Measurements from ENCODE around the gene PINK1. TPM values are rescaled to one million over a fixed set of nuclear protein-coding genes. Genes with fewer than 3 reads are reported as not detected.

The PINK1 gene
- polyA plus RNA-seq, 1 donor from 2014 or later, result 73.4 TPM

DNA sequence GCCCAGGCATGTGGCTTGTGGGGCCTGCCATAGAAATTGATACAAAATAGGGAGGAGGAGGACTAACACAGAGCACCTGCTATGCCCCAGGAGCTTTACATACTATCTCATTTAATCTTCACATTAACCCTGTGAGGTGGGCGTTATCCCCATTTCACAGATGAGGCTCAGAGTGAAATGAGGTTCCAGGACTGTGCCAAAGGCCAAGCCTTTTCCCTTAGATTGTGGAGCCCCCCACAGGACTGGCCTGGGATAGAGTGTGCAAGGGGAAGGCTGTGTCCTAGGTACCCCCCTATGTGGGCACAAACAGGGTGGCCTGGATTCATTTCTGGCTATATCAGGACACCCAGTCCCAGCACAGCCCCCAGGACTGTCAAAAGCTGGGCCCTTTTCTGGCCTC is 30.1 kb downstream of the PINK1 start:
- Histone ChIP-seq H4K20me1 (ENCODE audit: insufficient read depth) (no peaks in the 10 kb centered on the region), H3F3A (ENCODE audit: insufficient read depth, low read length, poor library complexity, severe bottlenecking) (no peaks in the 10 kb centered on the region), H2AFZ (ENCODE audit: low read depth, low read length) (no peak overlapping the region), H3K36me3 (ENCODE audit: insufficient read depth, low read length) (no peaks in the 10 kb centered on the region), H3K9me3 (ENCODE audit: low read length) (no peaks in the 10 kb centered on the region), H3K4me3 (ENCODE audit: low read length) (no peak overlapping the region), H3K9me2 (ENCODE audit: insufficient read depth, low read length) (no peaks in the 10 kb centered on the region), H3K4me2 (ENCODE audit: low read length) (no peak overlapping the region), H3K79me2 (replicated peaks; ENCODE audit: insufficient read depth, low read length) (peaks cover 25% of the 10 kb centered on the region), H3K27me3 (ENCODE audit: insufficient read depth, low read depth, low read length) (no peaks in the 10 kb centered on the region), H3K9ac (ENCODE audit: low read length) (no peak overlapping the region), H3K27ac (ENCODE audit: low read length) (no peak overlapping the region)
- TF ChIP-seq EP300 (conservative IDR thresholded peaks at IDR 0.05; ENCODE audit: poor library complexity, severe bottlenecking) (no peak), TAF1 (IDR thresholded peaks at IDR 0.05; ENCODE audit: low read depth) (no peak), EZH2 (IDR thresholded peaks at IDR 0.05; ENCODE audit: borderline replicate concordance, insufficient read depth, low read length, poor library complexity, severe bottlenecking) (no peak), REST (IDR thresholded peaks at IDR 0.05; ENCODE audit: borderline replicate concordance) (no peak)

- Histone ChIP-seq H3K79me2 (replicated peaks; ENCODE audit: insufficient read depth, low read length) (peaks cover 20% of the 10 kb centered on the region), H3K27ac (ENCODE audit: low read length) (no peak overlapping the region), H3K36me3 (ENCODE audit: insufficient read depth, low read length) (no peaks in the 10 kb centered on the region), H2AFZ (ENCODE audit: low read depth, low read length) (no peak overlapping the region), H3K27me3 (ENCODE audit: insufficient read depth, low read depth, low read length) (no peaks in the 10 kb centered on the region), H3K4me2 (ENCODE audit: low read length) (no peak overlapping the region), H3K9ac (ENCODE audit: low read length) (no peak overlapping the region), H3K4me3 (ENCODE audit: low read length) (no peak overlapping the region), H3K9me3 (ENCODE audit: low read length) (no peaks in the 10 kb centered on the region), H3F3A (ENCODE audit: insufficient read depth, low read length, poor library complexity, severe bottlenecking) (no peaks in the 10 kb centered on the region), H3K9me2 (ENCODE audit: insufficient read depth, low read length) (no peaks in the 10 kb centered on the region), H4K20me1 (ENCODE audit: insufficient read depth) (no peaks in the 10 kb centered on the region)
- TF ChIP-seq EP300 (conservative IDR thresholded peaks at IDR 0.05; ENCODE audit: poor library complexity, severe bottlenecking), result no peak
- TF ChIP-seq EZH2 (IDR thresholded peaks at IDR 0.05; ENCODE audit: borderline replicate concordance, insufficient read depth, low read length, poor library complexity, severe bottlenecking), result no peak
- no peak for TF ChIP-seq MXI1 (conservative IDR thresholded peaks at IDR 0.05; ENCODE audit: poor library complexity, severe bottlenecking)
- no peak for TF ChIP-seq REST (IDR thresholded peaks at IDR 0.05; ENCODE audit: borderline replicate concordance)
- TF ChIP-seq SMC3 (conservative IDR thresholded peaks at IDR 0.05; ENCODE audit: poor library complexity), result no peak
- TF ChIP-seq RAD21 (conservative IDR thresholded peaks at IDR 0.05), result no peak
- TF ChIP-seq POLR2AphosphoS5 (IDR thresholded peaks at IDR 0.05), result no peak
- TF ChIP-seq, protein P1, sequence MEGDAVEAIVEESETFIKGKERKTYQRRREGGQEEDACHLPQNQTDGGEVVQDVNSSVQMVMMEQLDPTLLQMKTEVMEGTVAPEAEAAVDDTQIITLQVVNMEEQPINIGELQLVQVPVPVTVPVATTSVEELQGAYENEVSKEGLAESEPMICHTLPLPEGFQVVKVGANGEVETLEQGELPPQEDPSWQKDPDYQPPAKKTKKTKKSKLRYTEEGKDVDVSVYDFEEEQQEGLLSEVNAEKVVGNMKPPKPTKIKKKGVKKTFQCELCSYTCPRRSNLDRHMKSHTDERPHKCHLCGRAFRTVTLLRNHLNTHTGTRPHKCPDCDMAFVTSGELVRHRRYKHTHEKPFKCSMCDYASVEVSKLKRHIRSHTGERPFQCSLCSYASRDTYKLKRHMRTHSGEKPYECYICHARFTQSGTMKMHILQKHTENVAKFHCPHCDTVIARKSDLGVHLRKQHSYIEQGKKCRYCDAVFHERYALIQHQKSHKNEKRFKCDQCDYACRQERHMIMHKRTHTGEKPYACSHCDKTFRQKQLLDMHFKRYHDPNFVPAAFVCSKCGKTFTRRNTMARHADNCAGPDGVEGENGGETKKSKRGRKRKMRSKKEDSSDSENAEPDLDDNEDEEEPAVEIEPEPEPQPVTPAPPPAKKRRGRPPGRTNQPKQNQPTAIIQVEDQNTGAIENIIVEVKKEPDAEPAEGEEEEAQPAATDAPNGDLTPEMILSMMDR (IDR thresholded peaks at IDR 0.05; ENCODE audit: poor library complexity, severe bottlenecking), result no peak
- no peak for TF ChIP-seq TAF1 (IDR thresholded peaks at IDR 0.05; ENCODE audit: low read depth)
These were observed 30.9 kb downstream of the PINK1 start for GRCh38 chr1:20663969-20664715.

Measured in neural cell (in vitro differentiated cells).